Islet of Langerhans (tissue), 1 donor: ENCODE measurements around the gene AMY1A.
"Not testable (repeated sequence)": the region's sequence is repeated elsewhere in the genome, so short reads cannot be mapped to it uniquely, and the experiment has no call there.

Experiments
- FAIRE-seq: peaks from one replicate; lab custom pipeline; 2011; peaks lifted over from hg19 to GRCh38; lab: Jason Lieb, UNC

AMY1A gene

DNA sequence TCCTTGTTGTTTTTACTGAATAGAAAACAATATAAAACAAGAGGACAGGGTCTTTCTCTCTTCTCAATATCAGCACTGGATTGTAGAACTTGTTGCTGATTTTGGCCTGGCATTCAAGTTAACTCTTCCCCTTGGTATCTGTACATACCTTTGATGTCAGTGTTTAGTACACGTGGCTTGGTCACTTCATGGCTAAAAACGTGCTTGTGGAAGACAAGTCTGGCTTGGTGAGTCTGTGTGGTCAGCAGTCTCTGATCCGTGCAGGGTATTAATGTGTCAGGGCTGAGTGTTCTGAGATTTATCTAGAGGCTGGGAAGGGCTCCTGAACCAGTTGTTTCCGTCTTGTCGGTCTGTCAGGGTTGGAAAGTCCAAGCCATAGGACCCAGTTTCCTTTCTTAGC lies at the start of gene AMY1A:
AMY1A (plus strand) TSS at position 301 of the 400 bp plus-strand sequence. CDS start 571 bp downstream, outside the sequence.
- FAIRE-seq: not testable (repeated sequence)

DNA sequence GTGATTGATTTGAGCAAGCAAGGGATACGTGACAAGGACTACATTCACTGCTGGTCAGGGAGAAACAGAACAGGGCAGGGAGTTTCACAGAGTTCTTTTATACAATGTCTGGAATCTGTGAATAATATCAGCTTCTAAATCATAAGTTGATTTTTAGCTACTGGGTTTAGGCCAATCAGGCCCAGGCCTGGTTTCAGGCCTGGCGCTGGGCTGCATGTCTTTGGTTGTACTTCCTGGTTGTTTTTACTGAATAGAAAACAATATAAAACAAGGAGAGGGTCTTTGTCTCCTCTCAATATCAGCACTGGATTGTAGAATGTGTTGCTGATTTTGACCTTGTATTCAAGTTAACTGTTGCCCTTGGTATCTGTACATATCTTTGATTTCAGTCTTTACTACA lies 39.2 kb upstream of the AMY1A start:
- FAIRE-seq: no peak

- not testable (repeated sequence) for FAIRE-seq
Observed at GRCh38 chr1:103616994-103617477, 38.5 kb upstream of the AMY1A start, which contains the start of gene AMY2A. TSS of gene AMY2A (plus strand) at chr1:103617427. CDS start at chr1:103617441, 14 bp downstream.

GRCh38 chr1:103627436-103627835 lies 28.1 kb upstream of the AMY1A start:
- not testable (repeated sequence) for FAIRE-seq

- not testable (repeated sequence) for FAIRE-seq
Observed at GRCh38 chr1:103641194-103641593, 14.4 kb upstream of the AMY1A start.

GRCh38 chr1:103643908-103644307 lies 11.7 kb upstream of the AMY1A start:
- not testable (repeated sequence) for FAIRE-seq

DNA sequence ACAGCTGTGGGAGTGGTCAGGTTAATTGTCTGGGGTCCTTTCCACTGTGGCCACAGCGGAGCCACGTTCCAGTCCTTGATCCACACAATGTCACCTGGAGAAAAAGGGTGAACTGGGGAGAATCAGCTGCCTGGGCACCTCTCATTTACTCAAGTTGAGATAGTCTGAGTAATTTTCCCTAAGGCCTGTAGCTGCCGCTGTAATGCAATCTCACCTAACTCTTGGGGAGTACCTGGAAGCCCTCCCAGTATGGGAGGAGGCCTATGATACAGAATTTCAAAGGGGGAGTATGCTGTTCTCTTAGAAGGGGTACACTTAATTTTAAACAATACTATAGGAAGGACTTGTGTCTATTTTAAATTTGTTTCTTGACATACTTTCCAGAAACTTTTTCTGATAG lies 5.3 kb upstream of the AMY1A start:
- FAIRE-seq: not testable (repeated sequence)

GRCh38 chr1:103650889-103651288 lies 4.7 kb upstream of the AMY1A start:
- FAIRE-seq: not testable (repeated sequence)

- FAIRE-seq: not testable (repeated sequence)
Observed at GRCh38 chr1:103654133-103654532, 1.4 kb upstream of the AMY1A start.

- FAIRE-seq: not testable (repeated sequence)
Observed at GRCh38 chr1:103676335-103676734, 20.8 kb downstream of the AMY1A start.

DNA sequence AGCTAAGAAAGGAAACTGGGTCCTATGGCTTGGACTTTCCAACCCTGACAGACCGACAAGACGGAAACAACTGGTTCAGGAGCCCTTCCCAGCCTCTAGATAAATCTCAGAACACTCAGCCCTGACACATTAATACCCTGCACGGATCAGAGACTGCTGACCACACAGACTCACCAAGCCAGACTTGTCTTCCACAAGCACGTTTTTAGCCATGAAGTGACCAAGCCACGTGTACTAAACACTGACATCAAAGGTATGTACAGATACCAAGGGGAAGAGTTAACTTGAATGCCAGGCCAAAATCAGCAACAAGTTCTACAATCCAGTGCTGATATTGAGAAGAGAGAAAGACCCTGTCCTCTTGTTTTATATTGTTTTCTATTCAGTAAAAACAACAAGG lies 40.5 kb downstream of the AMY1A start, which contains the start of gene AMY1B:
AMY1B (minus strand) TSS at position 101 of the 400 bp plus-strand sequence. CDS start 571 bp downstream, outside the sequence.
- FAIRE-seq: not testable (repeated sequence)

DNA sequence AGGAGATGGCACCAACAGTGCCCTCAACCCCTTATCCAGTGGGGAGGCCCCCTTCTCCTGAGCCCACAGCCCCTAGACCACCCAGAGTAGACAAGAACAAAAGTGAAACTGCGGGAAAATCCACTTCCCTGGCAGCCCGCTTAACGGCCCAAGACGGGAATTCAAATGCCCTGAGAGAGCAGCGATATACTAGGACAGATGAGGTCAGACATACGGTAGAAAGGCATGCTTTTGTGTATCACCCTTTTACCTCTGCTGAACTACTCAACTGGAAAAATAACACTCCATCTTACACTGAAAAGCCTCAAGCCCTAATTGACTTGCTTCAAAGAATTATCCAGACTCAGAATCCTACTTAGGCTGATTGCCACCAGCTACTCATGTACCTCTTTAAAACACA lies 41.9 kb downstream of the AMY1A start:
- not testable (repeated sequence) for FAIRE-seq

DNA sequence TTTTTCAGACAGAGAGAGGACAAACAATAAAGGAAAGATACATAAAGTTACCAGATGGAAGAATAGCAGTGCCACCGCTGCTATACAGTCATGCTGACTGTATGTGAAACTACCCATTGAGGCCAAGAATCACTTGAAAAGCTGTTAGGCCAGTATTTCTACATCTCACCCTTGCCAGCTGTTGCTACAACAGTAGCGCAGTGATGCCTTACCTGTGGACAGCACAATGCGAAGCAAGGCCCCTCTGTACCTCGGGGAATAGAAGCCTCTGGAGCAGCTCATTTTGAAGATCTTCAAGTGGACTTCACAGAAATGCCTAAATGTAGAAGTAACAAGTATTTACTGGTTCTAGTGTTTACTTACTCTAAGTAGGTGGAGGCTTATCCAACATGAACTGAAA lies 45.1 kb downstream of the AMY1A start:
- not testable (repeated sequence) for FAIRE-seq

DNA sequence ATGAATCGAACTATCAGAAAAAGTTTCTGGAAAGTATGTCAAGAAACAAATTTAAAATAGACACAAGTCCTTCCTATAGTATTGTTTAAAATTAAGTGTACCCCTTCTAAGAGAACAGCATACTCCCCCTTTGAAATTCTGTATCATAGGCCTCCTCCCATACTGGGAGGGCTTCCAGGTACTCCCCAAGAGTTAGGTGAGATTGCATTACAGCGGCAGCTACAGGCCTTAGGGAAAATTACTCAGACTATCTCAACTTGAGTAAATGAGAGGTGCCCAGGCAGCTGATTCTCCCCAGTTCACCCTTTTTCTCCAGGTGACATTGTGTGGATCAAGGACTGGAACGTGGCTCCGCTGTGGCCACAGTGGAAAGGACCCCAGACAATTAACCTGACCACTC lies 45.7 kb downstream of the AMY1A start:
- FAIRE-seq: not testable (repeated sequence)

DNA sequence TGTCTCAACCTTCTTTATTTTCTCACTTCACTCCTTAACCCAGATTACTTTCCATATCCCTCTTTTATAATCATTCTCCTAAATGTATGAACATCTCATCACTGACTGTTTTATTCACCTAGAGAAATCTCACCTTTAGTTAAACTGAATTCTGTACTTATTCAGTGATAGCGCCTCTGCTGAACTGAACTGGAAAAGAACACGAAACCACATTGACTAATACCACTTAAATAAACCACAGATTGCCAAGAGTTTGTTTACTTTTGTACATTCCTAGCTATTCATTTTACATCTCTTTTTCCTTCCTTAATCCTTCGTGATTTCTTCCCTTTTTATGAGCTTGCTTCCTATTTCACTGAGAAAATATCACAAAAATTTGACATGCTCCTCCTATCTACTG lies 52.1 kb downstream of the AMY1A start:
- not testable (repeated sequence) for FAIRE-seq

GRCh38 chr1:103710381-103710780 lies 54.8 kb downstream of the AMY1A start:
- FAIRE-seq: not testable (repeated sequence)
